Measurements from ENCODE around the gene FAM241A. TPM values are rescaled to one million over a fixed set of nuclear protein-coding genes. Genes with fewer than 3 reads are reported as not detected.
A peak's percentile ranks its signal among the peaks of the same experiment; 100 is the strongest.

FAM241A gene
- total and polyA plus RNA-seq, 9 of the 15 experiments (the other 6 are each of a cell fraction or from before 2014, with no cell fraction given): 2.3 to 8.5 (median 5.3) TPM

DNA sequence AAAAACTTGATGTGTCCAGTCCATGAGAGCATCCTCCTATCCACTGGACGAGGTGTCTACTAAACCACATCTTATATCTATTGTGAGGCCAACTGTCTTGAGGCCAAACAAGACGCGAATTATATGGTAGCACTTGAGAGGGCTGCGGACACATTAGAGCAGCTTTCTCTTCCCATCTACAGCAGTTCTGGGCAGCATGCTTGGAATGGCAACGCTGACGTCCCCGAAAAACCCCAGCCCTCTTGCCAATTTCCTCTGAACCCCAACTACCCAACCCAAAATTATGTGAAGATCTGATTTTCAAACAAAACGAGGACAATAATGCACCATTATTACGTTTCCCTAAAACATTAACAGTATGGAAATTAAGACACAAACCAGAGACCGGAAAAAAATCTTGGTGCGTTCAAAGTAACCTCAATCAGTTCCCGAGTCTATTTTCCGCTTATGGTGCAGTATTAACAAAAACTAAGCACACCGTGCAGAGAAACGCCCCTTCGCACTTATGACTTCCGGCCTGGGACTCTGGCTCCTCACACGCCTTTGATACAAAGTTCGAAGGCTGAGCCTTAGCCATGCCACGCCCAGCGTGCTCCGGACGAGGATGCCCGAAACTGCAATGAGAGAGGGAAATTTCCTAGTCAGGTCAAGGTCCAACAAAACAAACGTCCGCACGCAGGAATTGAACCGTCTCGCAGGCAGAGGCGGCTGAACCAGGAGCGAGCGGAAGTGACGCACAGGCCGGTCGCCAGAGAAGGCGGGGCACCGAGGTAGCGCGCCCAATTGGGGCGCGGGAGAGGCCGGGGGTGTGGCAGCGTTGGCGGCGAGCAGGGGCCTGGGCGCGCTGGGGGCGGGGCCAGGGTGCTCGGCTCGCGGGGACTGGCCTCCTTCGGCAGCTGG, 85.9 kb downstream of the FAM241A start (continued):
- no peak for TF ChIP-seq GTF2A2 (tag; IDR thresholded peaks at IDR 0.05)
- TF ChIP-seq, protein P1, sequence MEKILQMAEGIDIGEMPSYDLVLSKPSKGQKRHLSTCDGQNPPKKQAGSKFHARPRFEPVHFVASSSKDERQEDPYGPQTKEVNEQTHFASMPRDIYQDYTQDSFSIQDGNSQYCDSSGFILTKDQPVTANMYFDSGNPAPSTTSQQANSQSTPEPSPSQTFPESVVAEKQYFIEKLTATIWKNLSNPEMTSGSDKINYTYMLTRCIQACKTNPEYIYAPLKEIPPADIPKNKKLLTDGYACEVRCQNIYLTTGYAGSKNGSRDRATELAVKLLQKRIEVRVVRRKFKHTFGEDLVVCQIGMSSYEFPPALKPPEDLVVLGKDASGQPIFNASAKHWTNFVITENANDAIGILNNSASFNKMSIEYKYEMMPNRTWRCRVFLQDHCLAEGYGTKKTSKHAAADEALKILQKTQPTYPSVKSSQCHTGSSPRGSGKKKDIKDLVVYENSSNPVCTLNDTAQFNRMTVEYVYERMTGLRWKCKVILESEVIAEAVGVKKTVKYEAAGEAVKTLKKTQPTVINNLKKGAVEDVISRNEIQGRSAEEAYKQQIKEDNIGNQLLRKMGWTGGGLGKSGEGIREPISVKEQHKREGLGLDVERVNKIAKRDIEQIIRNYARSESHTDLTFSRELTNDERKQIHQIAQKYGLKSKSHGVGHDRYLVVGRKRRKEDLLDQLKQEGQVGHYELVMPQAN (IDR thresholded peaks at IDR 0.05; ENCODE audit: borderline replicate concordance): peak; percentile 55; the same call in 1 of the 2 replicates
- TF ChIP-seq, protein P2, sequence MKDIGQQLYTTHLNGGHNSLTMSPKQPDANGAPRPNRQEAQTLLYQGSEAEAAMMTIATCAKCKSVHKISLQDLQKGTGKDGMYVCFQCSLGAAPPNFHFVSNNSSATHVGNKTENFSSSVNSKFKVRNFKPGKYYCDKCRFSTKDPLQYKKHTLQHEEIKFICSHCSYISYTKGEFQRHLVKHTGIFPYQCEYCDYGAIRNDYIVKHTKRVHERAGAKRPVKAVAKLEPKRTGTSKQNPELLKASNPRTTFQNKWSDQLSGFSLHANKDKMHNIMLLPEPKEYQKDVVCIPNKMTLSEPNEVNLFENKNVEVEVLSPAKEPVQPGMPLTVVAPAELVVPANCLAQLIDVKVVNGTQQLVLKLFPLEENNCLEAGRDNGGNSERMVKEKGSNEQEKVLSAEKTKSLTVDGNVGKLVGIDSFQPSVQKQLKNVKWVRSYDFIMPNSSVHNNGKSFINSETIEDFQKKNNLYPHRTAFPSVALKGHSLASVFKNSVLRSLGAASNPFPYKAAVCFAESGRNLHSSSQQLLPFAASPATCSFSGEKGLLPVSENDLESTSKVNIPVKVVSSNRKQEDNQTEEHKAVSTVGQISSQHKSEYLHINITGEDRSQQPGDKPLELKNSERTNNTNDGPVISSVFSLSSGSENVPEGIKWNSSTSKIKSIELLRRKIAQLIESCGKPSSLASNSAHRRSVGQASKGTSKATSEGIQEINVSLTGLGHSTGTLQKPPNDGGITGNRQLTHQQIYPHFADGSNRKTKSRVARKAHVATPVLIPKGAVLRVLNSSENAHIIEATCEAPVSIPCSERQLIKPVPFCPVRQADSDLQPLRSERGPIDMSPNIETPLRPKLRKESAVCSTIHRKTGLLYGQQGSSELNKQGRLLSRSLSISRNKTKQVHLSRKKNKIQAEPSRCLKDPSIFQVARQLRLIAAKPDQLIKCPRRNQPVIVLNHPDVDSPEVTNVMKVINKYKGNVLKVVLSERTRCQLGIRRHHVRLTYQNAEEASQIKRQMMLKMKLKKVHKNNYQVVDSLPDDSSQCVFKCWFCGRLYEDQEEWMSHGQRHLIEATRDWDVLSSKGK (CRISPR knock-in tag; IDR thresholded peaks at IDR 0.05): no peak
- TF ChIP-seq EHMT2 (IDR thresholded peaks at IDR 0.05): no peak
- TF ChIP-seq, protein P3, sequence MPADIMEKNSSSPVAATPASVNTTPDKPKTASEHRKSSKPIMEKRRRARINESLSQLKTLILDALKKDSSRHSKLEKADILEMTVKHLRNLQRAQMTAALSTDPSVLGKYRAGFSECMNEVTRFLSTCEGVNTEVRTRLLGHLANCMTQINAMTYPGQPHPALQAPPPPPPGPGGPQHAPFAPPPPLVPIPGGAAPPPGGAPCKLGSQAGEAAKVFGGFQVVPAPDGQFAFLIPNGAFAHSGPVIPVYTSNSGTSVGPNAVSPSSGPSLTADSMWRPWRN (IDR thresholded peaks at IDR 0.05; ENCODE audit: low read depth): no peak
- TF ChIP-seq BCL6 (CRISPR knock-in tag; IDR thresholded peaks at IDR 0.05): no peak
- TF ChIP-seq POLR2AphosphoS2 (IDR thresholded peaks at IDR 0.05; ENCODE audit: low read length): no peak
- TF ChIP-seq, protein P4, sequence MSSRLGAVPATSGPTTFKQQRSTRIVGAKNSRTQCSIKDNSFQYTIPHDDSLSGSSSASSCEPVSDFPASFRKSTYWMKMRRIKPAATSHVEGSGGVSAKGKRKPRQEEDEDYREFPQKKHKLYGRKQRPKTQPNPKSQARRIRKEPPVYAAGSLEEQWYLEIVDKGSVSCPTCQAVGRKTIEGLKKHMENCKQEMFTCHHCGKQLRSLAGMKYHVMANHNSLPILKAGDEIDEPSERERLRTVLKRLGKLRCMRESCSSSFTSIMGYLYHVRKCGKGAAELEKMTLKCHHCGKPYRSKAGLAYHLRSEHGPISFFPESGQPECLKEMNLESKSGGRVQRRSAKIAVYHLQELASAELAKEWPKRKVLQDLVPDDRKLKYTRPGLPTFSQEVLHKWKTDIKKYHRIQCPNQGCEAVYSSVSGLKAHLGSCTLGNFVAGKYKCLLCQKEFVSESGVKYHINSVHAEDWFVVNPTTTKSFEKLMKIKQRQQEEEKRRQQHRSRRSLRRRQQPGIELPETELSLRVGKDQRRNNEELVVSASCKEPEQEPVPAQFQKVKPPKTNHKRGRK (tag; IDR thresholded peaks at IDR 0.05): no peak
- TF ChIP-seq JUND (IDR thresholded peaks at IDR 0.05; ENCODE audit: borderline replicate concordance, low read depth, low read length): 0 out of 2 replicates have a peak, but pooled peaks have one; percentile 19
- peak; percentile 28; the same call in 1 of the 3 replicates for TF ChIP-seq JUND (tag; IDR thresholded peaks at IDR 0.05; ENCODE audit: borderline replicate concordance, low read depth, low read length)
- no peak for TF ChIP-seq CSDE1 (IDR thresholded peaks at IDR 0.05)
- TF ChIP-seq, protein P5, sequence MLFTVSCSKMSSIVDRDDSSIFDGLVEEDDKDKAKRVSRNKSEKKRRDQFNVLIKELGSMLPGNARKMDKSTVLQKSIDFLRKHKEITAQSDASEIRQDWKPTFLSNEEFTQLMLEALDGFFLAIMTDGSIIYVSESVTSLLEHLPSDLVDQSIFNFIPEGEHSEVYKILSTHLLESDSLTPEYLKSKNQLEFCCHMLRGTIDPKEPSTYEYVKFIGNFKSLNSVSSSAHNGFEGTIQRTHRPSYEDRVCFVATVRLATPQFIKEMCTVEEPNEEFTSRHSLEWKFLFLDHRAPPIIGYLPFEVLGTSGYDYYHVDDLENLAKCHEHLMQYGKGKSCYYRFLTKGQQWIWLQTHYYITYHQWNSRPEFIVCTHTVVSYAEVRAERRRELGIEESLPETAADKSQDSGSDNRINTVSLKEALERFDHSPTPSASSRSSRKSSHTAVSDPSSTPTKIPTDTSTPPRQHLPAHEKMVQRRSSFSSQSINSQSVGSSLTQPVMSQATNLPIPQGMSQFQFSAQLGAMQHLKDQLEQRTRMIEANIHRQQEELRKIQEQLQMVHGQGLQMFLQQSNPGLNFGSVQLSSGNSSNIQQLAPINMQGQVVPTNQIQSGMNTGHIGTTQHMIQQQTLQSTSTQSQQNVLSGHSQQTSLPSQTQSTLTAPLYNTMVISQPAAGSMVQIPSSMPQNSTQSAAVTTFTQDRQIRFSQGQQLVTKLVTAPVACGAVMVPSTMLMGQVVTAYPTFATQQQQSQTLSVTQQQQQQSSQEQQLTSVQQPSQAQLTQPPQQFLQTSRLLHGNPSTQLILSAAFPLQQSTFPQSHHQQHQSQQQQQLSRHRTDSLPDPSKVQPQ (CRISPR knock-in tag; IDR thresholded peaks at IDR 0.05; ENCODE audit: borderline replicate concordance): no peak
- TF ChIP-seq POLR3G (IDR thresholded peaks at IDR 0.05; ENCODE audit: extremely low read depth, insufficient read length, insufficient replicate concordance): no peak

Measured in K562 (cell line).